ENCODE measurements around the gene GOLGA8K.
A peak's percentile ranks its signal among the peaks of the same experiment; 100 is the strongest.
"Not testable (repeated sequence)": the region's sequence is repeated elsewhere in the genome, so short reads cannot be mapped to it uniquely, and the experiment has no call there.

The GOLGA8K gene

GRCh38 chr15:32403192-32403591 is at the start of gene GOLGA8K:
Gene GOLGA8K (minus strand): TSS chr15:32403292. CDS start chr15:32403194, 98 bp downstream.
- DNase-seq (ENCODE audit: low read depth in 4 of 4, low spot score in 1 of 4), result not testable (repeated sequence)

- not testable (repeated sequence) for DNase-seq (ENCODE audit: low read depth in 4 of 4, low spot score in 1 of 4)
Measured at GRCh38 chr15:32440445-32440977, 37.4 kb upstream of the GOLGA8K start.

- DNase-seq (ENCODE audit: low read depth in 4 of 4, low spot score in 1 of 4), result not testable (repeated sequence)
Measured at GRCh38 chr15:32434102-32434963, 31.2 kb upstream of the GOLGA8K start.

- DNase-seq (ENCODE audit: low read depth in 4 of 4, low spot score in 1 of 4), result not testable (repeated sequence)
Measured at GRCh38 chr15:32427635-32428034, 24.5 kb upstream of the GOLGA8K start.

GRCh38 chr15:32426511-32426910 is 23.4 kb upstream of the GOLGA8K start:
- DNase-seq (ENCODE audit: low read depth in 4 of 4, low spot score in 1 of 4), result not testable (repeated sequence)

- DNase-seq (ENCODE audit: low read depth in 4 of 4, low spot score in 1 of 4), result not testable (repeated sequence)
Measured at GRCh38 chr15:32407903-32408302, 4.8 kb upstream of the GOLGA8K start.

- DNase-seq (ENCODE audit: low read depth in 4 of 4, low spot score in 1 of 4), result not testable (repeated sequence)
Measured at GRCh38 chr15:32396522-32396921, 6.6 kb downstream of the GOLGA8K start.

GRCh38 chr15:32394745-32395144 is 8.3 kb downstream of the GOLGA8K start:
- DNase-seq (ENCODE audit: low read depth in 4 of 4, low spot score in 1 of 4), result not testable (repeated sequence)

GRCh38 chr15:32388050-32388648 is 14.9 kb downstream of the GOLGA8K start:
- DNase-seq (ENCODE audit: low read depth in 4 of 4, low spot score in 1 of 4), result not testable (repeated sequence)

GRCh38 chr15:32385823-32386495 is 17.1 kb downstream of the GOLGA8K start:
- DNase-seq (ENCODE audit: low read depth in 4 of 4, low spot score in 1 of 4), result not testable (repeated sequence)

- DNase-seq (ENCODE audit: low read depth in 4 of 4, low spot score in 1 of 4), result not testable (repeated sequence)
Measured at GRCh38 chr15:32374185-32374584, 28.9 kb downstream of the GOLGA8K start.

GRCh38 chr15:32373707-32374106 is 29.4 kb downstream of the GOLGA8K start:
- DNase-seq (ENCODE audit: low read depth in 4 of 4, low spot score in 1 of 4), result not testable (repeated sequence)

GRCh38 chr15:32372075-32372474 is 31.0 kb downstream of the GOLGA8K start:
- DNase-seq (ENCODE audit: low read depth in 4 of 4, low spot score in 1 of 4), result not testable (repeated sequence)

- DNase-seq (ENCODE audit: low read depth in 4 of 4, low spot score in 1 of 4), result not testable (repeated sequence)
Measured at GRCh38 chr15:32370526-32370925, 32.6 kb downstream of the GOLGA8K start.

- not testable (repeated sequence) for DNase-seq (ENCODE audit: low read depth in 4 of 4, low spot score in 1 of 4)
Measured at GRCh38 chr15:32370064-32370463, 33.0 kb downstream of the GOLGA8K start.

- DNase-seq (ENCODE audit: low read depth in 4 of 4, low spot score in 1 of 4), result not testable (repeated sequence)
Measured at GRCh38 chr15:32366492-32366891, 36.6 kb downstream of the GOLGA8K start.

- not testable (repeated sequence) for DNase-seq (ENCODE audit: low read depth in 4 of 4, low spot score in 1 of 4)
Measured at GRCh38 chr15:32365955-32366354, 37.1 kb downstream of the GOLGA8K start.

- peak in 2 of 4 experiments; percentile 34 to 48 for DNase-seq (ENCODE audit: low read depth in 4 of 4, low spot score in 1 of 4)
Measured at GRCh38 chr15:32364944-32365343, 38.1 kb downstream of the GOLGA8K start.

- not testable (repeated sequence) for DNase-seq (ENCODE audit: low read depth in 4 of 4, low spot score in 1 of 4)
Measured at GRCh38 chr15:32363449-32363848, 39.6 kb downstream of the GOLGA8K start.

- DNase-seq (ENCODE audit: low read depth in 4 of 4, low spot score in 1 of 4), result not testable (repeated sequence)
Measured at GRCh38 chr15:32361662-32362061, 41.4 kb downstream of the GOLGA8K start.

- DNase-seq (ENCODE audit: low read depth in 4 of 4, low spot score in 1 of 4), result not testable (repeated sequence)
Measured at GRCh38 chr15:32358462-32358861, 44.6 kb downstream of the GOLGA8K start.

Measured in stimulated activated CD4-positive, alpha-beta T cell treated with anti-CD3 and anti-CD28 coated beads, Interleukin-1b, Interleukin-23, amount 100 ng/mL, for 24 hours (primary cell).